Naive thymus-derived CD8-positive, alpha-beta T cell (primary cell): Measurements from ENCODE around the gene HSD17B2. TPM values are rescaled to one million over a fixed set of nuclear protein-coding genes. Genes with fewer than 3 reads are reported as not detected.
"Not testable (repeated sequence)": the region's sequence is repeated elsewhere in the genome, so short reads cannot be mapped to it uniquely, and the experiment has no call there.

Source experiments
- ATAC-seq, 2 donors: fragments of 150-1000 bp; cut with Tn5 transposase in 1 of 2; sonication (Bioruptor Pico), chemical (Tn5 transposase) in 1 of 2; 1 replicate in 1 of 2; 2 replicates in 1 of 2; pipeline ENCODE4 v1.10.0; 2021; ENCODE audit warnings: mild to moderate bottlenecking in 2 of 2, moderate library complexity in 2 of 2
- POLR2A ChIA-PET: fragments of 350-600 bp; sonication (Branson Sonifier 250); formaldehyde crosslinking; loops from one replicate; lab custom pipeline; 2021; ENCODE audit warnings: antibody characterized with exemption; lab: Charles Lee
- DNase-seq, 10 donors: peaks; one replicate each; pipeline versions ENCODE4 v3.0.0 to v3.0.0-alpha.2; 2020 to 2022
- H3K27ac Mint-ChIP-seq, 10 donors: one replicate each; pipeline ENCODE4 v1.8.0; 2020 to 2022; ENCODE audit warnings: mild to moderate bottlenecking in 10 of 10, mixed read lengths in 10 of 10, moderate library complexity in 4 of 10, inconsistent platforms in 1 of 10
- H3K27me3 Mint-ChIP-seq, 5 donors: one replicate each; pipeline ENCODE4 v1.8.0; 2021 to 2022; ENCODE audit warnings: mixed read lengths in 5 of 5
- H3K36me3 Mint-ChIP-seq, 3 donors: one replicate each; pipeline ENCODE4 v1.8.0; 2020 to 2022; ENCODE audit warnings: mixed read lengths in 3 of 3, mild to moderate bottlenecking in 2 of 3, inconsistent platforms in 1 of 3
- H3K4me1 Mint-ChIP-seq, 4 donors: one replicate each; pipeline ENCODE4 v1.8.0; 2021 to 2022; ENCODE audit warnings: mixed read lengths in 4 of 4
- H3K4me3 Mint-ChIP-seq, 10 donors: one replicate each; pipeline ENCODE4 v1.8.0; 2020 to 2022; ENCODE audit warnings: mild to moderate bottlenecking in 10 of 10, mixed read lengths in 10 of 10, moderate library complexity in 6 of 10, inconsistent platforms in 1 of 10
- H3K9me3 Mint-ChIP-seq, 9 donors: one replicate each; pipeline ENCODE4 v1.8.0; 2020 to 2022; ENCODE audit warnings: mixed read lengths in 9 of 9, mild to moderate bottlenecking in 3 of 9, inconsistent platforms in 1 of 9, moderate library complexity in 1 of 9
- polyA plus RNA-seq, 3 donors: library from polyadenylated mRNA; unstranded; fragments of 300-500 nt; fragmentation: Illumina TruSeq; gene quantifications; one replicate each; pipeline ENCODE4 v1.2.3, GENCODE V29; 2021
- total RNA-seq, 8 experiments: library from RNA in 2 of 8; stranded (reverse) in 2 of 8; gene quantifications; one replicate each; pipeline ENCODE4 v1.2.3 and lab custom pipeline; 2021 to 2026

HSD17B2 gene
- total and polyA plus RNA-seq, 5 experiments from 2014 or later: 0.16 TPM; not detected in 4

DNA sequence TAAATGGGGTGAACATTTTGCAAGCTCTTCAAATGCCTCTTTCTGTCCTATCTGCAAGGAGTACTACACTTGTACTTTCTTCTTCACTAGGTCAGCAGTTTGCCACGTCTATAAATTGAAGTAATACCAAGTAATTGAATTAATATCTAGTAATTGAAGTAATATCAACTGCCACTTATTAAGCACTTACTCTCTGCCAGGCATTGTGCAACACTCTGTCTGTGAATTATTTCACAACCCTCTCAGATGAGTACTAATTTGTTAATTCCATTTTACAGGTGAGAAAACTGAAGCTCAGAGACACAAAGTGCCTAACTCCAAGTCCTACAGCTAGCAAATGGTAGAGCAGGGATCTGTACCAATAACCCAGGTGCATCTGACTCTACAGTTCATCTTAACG is 27.9 kb upstream of the HSD17B2 start:
- ATAC-seq (no peak), DNase-seq (no peak)
- POLR2A ChIA-PET: no interaction called here
- Mint-ChIP-seq H3K4me1 (peaks cover 13 to 52% (median 24%) of the 10 kb centered on the region in 4 donors), H3K27ac (no peak overlapping the region), H3K36me3 (peaks cover 12 to 38% (median 33%) of the 10 kb centered on the region in 3 donors), H3K9me3 (peaks cover 0 to 15% (median 8%) of the 10 kb centered on the region in 9 donors), H3K27me3 (peaks cover 0 to 9% (median 0%) of the 10 kb centered on the region in 5 donors), H3K4me3 (no peak overlapping the region)

DNA sequence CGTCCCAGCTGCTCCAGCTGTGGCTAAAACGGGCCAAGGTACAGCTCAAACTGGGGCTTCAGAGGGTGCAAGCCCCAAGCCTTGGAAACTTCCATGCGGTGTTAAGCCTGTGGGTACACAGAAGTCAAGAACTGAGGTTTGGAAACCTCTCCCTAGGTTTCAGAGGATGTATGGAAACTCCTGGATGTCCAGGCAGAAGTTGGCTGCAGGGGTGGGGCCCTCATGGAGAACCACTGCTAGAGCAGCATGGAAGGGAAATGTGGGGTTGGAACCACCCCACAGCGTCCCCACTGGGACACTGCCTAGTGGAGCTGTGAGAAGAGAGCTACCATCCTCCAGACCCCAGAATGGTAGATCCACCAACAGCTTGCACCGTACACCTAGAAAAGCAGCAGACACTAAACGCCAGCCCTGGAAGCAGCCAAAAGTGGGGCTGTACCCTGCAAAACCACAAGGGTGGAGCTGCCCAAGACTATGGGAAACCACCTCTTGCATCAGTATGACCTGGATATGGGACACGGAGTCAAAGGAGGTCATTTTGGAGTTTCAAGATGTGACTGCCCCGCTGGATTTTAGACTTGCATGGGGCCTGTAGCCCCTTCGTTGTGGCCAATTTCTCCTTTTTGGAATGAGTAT is 26.0 kb upstream of the HSD17B2 start:
- DNase-seq (no peak), ATAC-seq (no peak)
- H3K36me3 Mint-ChIP-seq: peaks cover 14 to 31% (median 25%) of the 10 kb centered on the region in 3 donors
- peaks cover 0 to 16% (median 1%) of the 10 kb centered on the region in 5 donors for H3K27me3 Mint-ChIP-seq
- peak overlapping the region in 3 of 10 donors; percentile 18 to 48 (median 22) for H3K4me3 Mint-ChIP-seq
- H3K9me3 Mint-ChIP-seq: peaks cover 0 to 15% (median 8%) of the 10 kb centered on the region in 9 donors
- peak overlapping the region in 1 of 10 donors; percentile 3 for H3K27ac Mint-ChIP-seq
- POLR2A ChIA-PET: no interaction called here
- H3K4me1 Mint-ChIP-seq: peaks cover 13 to 47% (median 21%) of the 10 kb centered on the region in 4 donors

DNA sequence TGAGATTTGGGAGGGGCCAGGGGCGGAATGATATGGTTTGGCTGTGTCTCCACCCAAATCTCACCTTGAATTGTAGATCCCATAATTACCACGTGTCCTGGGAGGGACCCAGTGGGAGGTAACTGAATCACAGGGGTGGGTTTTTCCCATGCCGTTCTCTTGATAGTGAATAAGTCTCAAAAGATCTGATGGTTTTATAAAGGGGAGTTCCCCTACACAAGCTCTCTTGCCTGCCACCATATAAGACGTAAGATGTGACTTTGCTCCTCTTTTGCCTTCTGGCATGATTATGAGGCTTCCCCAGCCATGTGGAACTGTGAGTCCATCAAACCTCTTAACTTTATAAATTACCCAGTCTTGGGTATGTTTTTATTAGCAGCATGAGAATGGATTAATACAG is 25.3 kb upstream of the HSD17B2 start:
- Mint-ChIP-seq H3K4me1 (peaks cover 13 to 45% (median 18%) of the 10 kb centered on the region in 4 donors), H3K36me3 (peaks cover 14 to 29% (median 19%) of the 10 kb centered on the region in 3 donors), H3K4me3 (peak overlapping the region in 6 of 10 donors; percentile 6 to 92 (median 86)), H3K9me3 (peaks cover 0 to 16% (median 8%) of the 10 kb centered on the region in 9 donors), H3K27me3 (peaks cover under 1 to 14% (median 4%) of the 10 kb centered on the region in 5 donors), H3K27ac (peak overlapping the region in 2 of 10 donors; percentile 29 to 72)
- ATAC-seq, POLR2A ChIA-PET, DNase-seq: not testable (repeated sequence)

DNA sequence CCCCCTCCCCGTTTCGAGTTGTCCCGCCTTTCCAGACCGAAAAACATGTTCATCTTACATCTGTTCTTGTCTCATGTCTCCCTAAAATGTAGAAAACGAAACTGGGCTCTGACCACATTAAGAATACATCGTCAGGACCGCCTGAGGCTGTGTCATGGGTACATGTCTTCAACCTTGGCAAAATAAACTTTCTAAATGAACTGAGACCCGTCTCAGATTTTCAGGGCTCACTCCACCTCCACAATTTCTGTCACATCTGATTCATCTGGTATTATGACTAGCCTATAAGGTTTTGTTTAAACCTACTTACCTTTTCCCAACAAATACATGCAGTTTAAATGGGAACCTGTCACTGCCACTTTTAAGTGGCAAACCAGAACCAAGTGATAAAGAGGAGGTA is 24.4 kb upstream of the HSD17B2 start:
- POLR2A ChIA-PET: interaction anchor here (1.2 kb wide), 1 partner anchor 159 kb away, joined by 3 read pairs; no protein-coding TSS in a partner anchor
- H3K4me1 Mint-ChIP-seq: peaks cover 13 to 39% (median 17%) of the 10 kb centered on the region in 4 donors
- H3K27me3 Mint-ChIP-seq: peaks cover 7 to 15% (median 11%) of the 10 kb centered on the region in 5 donors
- H3K4me3 Mint-ChIP-seq: peak overlapping the region; percentile 79 to 96 (median 90)
- peak overlapping the region in 9 of 10 donors; percentile 44 to 97 (median 91) for H3K27ac Mint-ChIP-seq
- no peak for DNase-seq
- peaks cover 0 to 21% (median 13%) of the 10 kb centered on the region in 9 donors for H3K9me3 Mint-ChIP-seq
- no peak for ATAC-seq
- H3K36me3 Mint-ChIP-seq: peaks cover 14 to 25% (median 14%) of the 10 kb centered on the region in 3 donors

DNA sequence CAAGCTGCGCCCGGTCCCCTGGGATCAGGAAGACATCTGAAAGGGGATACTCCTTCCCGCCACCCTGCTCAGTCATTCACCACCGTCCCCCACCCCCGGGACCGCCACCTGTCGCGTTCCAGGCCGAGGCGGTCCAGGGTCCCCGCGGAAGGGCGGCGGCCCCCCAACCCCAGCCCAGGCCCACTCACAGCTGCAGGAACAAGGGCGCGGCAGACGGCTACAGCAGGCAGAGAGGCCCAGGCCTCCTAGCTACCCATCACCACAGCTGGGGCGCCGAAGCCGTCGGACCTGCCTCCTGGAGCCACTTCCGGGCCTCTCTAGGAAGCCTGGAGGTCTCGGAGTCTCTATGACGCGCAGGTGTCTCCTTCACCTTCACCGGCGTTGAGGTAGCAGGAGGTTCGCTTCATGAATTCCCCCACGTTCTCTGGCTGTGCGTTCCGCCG is 23.8 kb upstream of the HSD17B2 start, which contains the start of gene SDR42E1:
TSS of gene SDR42E1 (minus strand) at position 272 of the 443 bp plus-strand sequence. CDS start 10,612 bp downstream, outside the sequence.
- H3K9me3 Mint-ChIP-seq: peaks cover 0 to 22% (median 14%) of the 10 kb centered on the region in 9 donors
- H3K27ac Mint-ChIP-seq: peak within 1 kb of the TSS; percentile 44 to 97 (median 90)
- H3K27me3 Mint-ChIP-seq: peaks cover 11 to 18% (median 15%) of the 10 kb centered on the region in 5 donors
- H3K36me3 Mint-ChIP-seq: peaks cover 13 to 25% (median 14%) of the 10 kb centered on the region in 3 donors
- peaks cover 13 to 36% (median 17%) of the 10 kb centered on the region in 4 donors for H3K4me1 Mint-ChIP-seq
- H3K4me3 Mint-ChIP-seq: peak within 1 kb of the TSS; percentile 79 to 96 (median 90)
- DNase-seq (peak; percentile 44 to 85 (median 67)), ATAC-seq (peak; percentile 96 to 99)
- POLR2A ChIA-PET: interaction anchor here (1.2 kb wide), 1 partner anchor 158 kb away, joined by 3 read pairs; no protein-coding TSS in a partner anchor

DNA sequence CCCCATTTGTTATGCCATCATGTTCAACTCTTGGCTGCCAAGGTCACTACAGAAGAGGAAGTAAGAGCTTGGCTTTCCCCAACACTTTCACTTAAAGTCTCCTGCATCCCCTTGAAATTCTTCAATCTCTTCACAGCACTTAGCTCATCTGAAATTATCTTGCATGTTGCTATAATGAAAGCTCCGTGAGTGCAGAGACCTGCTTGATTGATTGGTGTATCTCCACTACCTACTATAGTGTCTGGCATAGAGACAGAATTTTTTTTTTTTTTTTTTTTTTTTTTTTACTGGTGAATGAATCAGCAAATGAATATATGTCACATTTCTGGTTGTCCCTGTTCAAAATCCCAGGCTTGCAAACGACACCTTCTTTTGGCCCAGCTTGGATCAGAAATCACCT is 21.9 kb upstream of the HSD17B2 start:
- peak overlapping the region in 3 of 10 donors; percentile 8 to 25 (median 19) for H3K4me3 Mint-ChIP-seq

DNA sequence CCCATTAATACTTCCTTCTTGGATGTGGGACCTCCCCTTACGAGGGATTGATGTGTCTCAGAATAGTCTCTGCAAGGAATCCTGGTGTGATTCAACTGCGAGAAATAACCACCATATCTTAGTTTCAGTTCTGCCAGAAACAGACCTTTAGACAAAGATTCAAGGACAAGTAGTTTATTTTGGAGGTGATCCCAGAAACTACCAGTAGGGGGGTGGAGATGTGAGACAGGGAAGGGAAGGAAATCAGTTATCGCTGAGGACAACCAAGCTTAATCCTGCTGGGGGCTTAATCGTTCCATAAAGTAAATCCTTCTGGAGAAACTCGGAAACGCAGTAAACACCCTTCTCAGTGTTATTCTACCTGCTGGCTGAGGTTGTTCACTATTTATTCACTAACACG is 18.8 kb upstream of the HSD17B2 start:
- peaks cover 0 to 12% (median 4%) of the 10 kb centered on the region in 9 donors for H3K9me3 Mint-ChIP-seq
- H3K36me3 Mint-ChIP-seq: peaks cover 0 to 5% (median 0%) of the 10 kb centered on the region in 3 donors
- H3K4me3 Mint-ChIP-seq: no peak overlapping the region
- H3K27ac Mint-ChIP-seq: no peak overlapping the region
- peaks cover 29 to 50% (median 34%) of the 10 kb centered on the region in 5 donors for H3K27me3 Mint-ChIP-seq
- DNase-seq (no peak), ATAC-seq (no peak)
- H3K4me1 Mint-ChIP-seq: peaks cover 5 to 9% (median 7%) of the 10 kb centered on the region in 4 donors
- POLR2A ChIA-PET: no interaction called here

More for the DNA sequence above, 21.9 kb upstream of the HSD17B2 start:
- Mint-ChIP-seq H3K27me3 (peaks cover 13 to 25% (median 20%) of the 10 kb centered on the region in 5 donors), H3K9me3 (peaks cover 0 to 22% (median 13%) of the 10 kb centered on the region in 9 donors), H3K36me3 (peaks cover 5 to 15% (median 11%) of the 10 kb centered on the region in 3 donors), H3K27ac (peak overlapping the region in 2 of 10 donors; percentile 7 to 62), H3K4me1 (peaks cover 13 to 32% (median 16%) of the 10 kb centered on the region in 4 donors)
- DNase-seq: no peak
- ATAC-seq: no peak
- POLR2A ChIA-PET: no interaction called here

DNA sequence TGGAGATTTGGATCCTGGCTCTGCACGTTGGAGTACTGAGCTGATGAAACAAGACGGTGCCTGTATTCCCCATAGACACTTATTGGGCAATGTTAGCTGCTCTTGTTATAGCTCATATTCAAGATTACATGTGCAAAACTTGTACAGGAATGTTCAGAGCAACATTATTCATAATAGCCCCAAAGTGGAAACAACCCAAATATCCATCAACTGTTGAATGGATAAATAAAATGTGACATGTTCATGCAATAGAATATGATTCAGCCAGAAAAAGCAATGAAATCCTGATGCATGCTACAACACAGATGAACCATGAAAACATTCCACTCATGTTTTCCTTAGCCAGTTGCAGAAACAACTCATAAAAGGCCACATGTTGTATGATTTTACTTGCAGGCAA is 18.1 kb upstream of the HSD17B2 start:
- H3K36me3 Mint-ChIP-seq: peaks cover 0 to 5% (median 0%) of the 10 kb centered on the region in 3 donors
- POLR2A ChIA-PET: no interaction called here
- peaks cover 0 to 11% (median 3%) of the 10 kb centered on the region in 9 donors for H3K9me3 Mint-ChIP-seq
- H3K27me3 Mint-ChIP-seq: peaks cover 29 to 52% (median 33%) of the 10 kb centered on the region in 5 donors
- DNase-seq (no peak), ATAC-seq (no peak)
- no peak overlapping the region for H3K27ac Mint-ChIP-seq
- peaks cover 0 to 3% (median under 1%) of the 10 kb centered on the region in 4 donors for H3K4me1 Mint-ChIP-seq
- no peak overlapping the region for H3K4me3 Mint-ChIP-seq

DNA sequence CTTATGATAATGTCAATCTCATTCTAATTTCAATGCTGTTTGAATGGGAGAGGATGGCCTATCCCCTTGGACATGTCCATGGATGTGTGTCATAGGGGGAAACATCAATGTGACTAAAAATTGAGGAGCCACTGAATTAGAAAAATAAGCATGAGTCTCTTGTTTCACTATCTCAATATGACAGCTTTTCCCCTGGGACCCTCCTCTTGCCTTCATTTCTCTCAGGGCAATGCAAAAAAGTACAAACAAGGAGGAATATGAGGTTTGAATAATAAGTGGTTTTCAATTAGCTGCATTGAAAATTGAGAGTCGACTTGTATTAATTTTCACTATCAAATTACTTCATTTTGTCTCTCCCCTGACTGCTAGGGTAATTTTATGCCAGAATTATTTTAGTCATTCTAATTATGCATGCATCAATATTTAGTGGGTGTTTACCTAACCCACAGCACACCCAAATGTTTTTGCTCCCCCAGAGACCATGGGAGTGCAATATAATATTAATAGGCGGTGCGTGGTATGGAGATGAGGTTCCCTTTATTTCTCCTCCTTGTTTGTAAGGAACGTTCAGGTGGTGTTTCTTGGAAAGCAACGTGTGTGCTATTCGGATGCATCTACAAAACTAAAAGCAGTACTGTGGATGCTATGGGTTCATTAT is 17.0 kb upstream of the HSD17B2 start:
- ATAC-seq: no peak
- no peaks in the 10 kb centered on the region for H3K36me3 Mint-ChIP-seq
- H3K4me3 Mint-ChIP-seq: no peak overlapping the region
- peaks cover 0 to 2% (median 0%) of the 10 kb centered on the region in 4 donors for H3K4me1 Mint-ChIP-seq
- no peak for DNase-seq
- peaks cover 24 to 53% (median 33%) of the 10 kb centered on the region in 5 donors for H3K27me3 Mint-ChIP-seq
- peaks cover 0 to 11% (median 3%) of the 10 kb centered on the region in 9 donors for H3K9me3 Mint-ChIP-seq
- POLR2A ChIA-PET: no interaction called here
- no peak overlapping the region for H3K27ac Mint-ChIP-seq

DNA sequence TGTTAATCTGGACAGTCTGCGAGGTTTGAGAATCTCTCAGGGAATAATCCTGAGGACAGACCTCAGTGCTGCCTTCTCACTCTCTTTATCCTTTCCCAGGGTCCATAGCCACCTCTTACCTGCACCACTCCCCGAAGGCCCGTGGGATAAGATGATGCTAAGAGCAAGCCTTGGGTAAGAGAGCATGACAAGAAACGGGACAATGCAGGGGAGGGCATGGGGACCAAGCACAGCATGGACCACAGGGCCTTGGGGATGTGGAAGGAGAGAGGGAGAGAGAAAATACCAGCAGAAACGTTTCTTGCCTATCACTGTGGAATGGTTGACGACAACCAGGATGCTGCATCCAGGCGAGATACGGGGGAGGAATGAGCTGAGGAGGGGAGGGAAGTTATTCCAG is 15.5 kb upstream of the HSD17B2 start:
- peaks cover 0 to 11% (median 3%) of the 10 kb centered on the region in 9 donors for H3K9me3 Mint-ChIP-seq
- ATAC-seq (no peak), DNase-seq (no peak)
- peaks cover 35 to 68% (median 43%) of the 10 kb centered on the region in 5 donors for H3K27me3 Mint-ChIP-seq
- no peak overlapping the region for H3K4me3 Mint-ChIP-seq
- H3K4me1 Mint-ChIP-seq: peaks cover 0 to 2% (median 0%) of the 10 kb centered on the region in 4 donors
- H3K36me3 Mint-ChIP-seq: no peaks in the 10 kb centered on the region
- POLR2A ChIA-PET: no interaction called here
- no peak overlapping the region for H3K27ac Mint-ChIP-seq

DNA sequence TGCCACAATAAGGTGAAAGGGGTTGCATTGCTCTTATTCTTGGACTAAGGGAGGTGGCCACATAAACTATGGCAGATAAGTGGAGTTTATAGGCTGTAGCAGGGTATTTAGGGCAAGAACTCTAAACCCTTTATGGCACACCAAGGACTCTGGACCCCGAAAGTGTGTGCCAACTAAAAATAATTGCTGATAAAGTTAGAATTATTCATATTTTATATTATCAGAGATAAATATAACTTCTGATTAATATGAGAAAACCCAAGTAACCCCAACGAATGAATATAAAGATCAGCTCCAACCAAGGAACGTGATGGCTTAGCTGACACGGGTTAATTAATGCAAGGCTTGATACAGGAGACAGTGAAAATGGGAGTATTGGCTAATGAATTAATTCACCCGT is 15.0 kb upstream of the HSD17B2 start:
- Mint-ChIP-seq H3K4me1 (peaks cover 0 to 2% (median 0%) of the 10 kb centered on the region in 4 donors), H3K4me3 (no peak overlapping the region), H3K27ac (no peak overlapping the region), H3K9me3 (peaks cover 0 to 9% (median 2%) of the 10 kb centered on the region in 9 donors), H3K36me3 (no peaks in the 10 kb centered on the region), H3K27me3 (peaks cover 35 to 66% (median 39%) of the 10 kb centered on the region in 5 donors)
- POLR2A ChIA-PET: no interaction called here
- DNase-seq (no peak), ATAC-seq (no peak)

DNA sequence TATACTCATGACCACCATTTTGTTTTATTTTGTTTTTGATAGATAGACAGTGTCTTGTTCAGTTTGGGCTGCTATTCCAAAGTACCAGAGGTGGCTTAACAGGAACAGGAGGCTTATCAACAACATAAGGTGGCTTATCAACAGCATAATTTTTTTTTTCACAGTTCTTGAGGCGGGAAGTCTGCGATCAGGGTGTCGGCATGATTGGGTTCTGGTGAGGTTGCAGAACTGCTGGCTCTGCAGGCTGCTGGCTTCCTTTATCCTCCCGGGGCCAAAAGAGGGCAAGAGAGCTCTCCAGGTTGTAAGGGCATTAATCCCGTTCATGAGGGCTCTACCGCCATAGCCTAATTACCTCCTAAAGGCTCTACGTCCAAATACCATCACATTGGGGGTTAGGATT is 11.8 kb upstream of the HSD17B2 start:
- H3K4me1 Mint-ChIP-seq: no peaks in the 10 kb centered on the region
- no peaks in the 10 kb centered on the region for H3K9me3 Mint-ChIP-seq
- ATAC-seq: no peak
- POLR2A ChIA-PET: no interaction called here
- no peak for DNase-seq
- H3K27me3 Mint-ChIP-seq: peaks cover 28 to 44% (median 34%) of the 10 kb centered on the region in 5 donors
- no peak overlapping the region for H3K4me3 Mint-ChIP-seq
- H3K27ac Mint-ChIP-seq: no peak overlapping the region
- H3K36me3 Mint-ChIP-seq: no peaks in the 10 kb centered on the region
